GM21723 (cell line): Measurements from ENCODE around the gene HBE1.
A peak's percentile ranks its signal among the peaks of the same experiment; 100 is the strongest.
"Not testable (repeated sequence)": the region's sequence is repeated elsewhere in the genome, so short reads cannot be mapped to it uniquely, and the experiment has no call there.

Source experiments
- ATAC-seq: cut with Tn5 transposase; IDR thresholded peaks from one replicate; pipeline ENCODE4 v1.9.1; 2021; ENCODE audit warnings: mild to moderate bottlenecking, moderate library complexity; ENCODE audit not compliant: unreplicated experiment

HBE1 gene

DNA sequence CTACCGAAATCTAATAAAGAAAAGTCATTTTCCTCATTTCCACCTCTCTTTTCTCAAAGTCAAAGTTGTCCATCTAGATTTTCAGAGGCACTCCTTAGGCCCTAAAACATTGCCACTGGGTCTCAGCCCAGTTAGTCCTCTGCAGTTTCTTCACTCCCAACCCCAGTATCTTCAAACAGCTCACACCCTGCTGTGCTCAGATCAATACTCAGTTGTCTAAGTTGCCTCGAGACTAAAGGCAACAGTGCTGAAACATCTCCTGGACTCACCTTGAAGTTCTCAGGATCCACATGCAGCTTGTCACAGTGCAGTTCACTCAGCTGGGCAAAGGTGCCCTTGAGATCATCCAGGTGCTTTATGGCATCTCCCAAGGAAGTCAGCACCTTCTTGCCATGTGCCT is 15.7 kb downstream of the HBE1 start:
- ATAC-seq = not testable (repeated sequence)

DNA sequence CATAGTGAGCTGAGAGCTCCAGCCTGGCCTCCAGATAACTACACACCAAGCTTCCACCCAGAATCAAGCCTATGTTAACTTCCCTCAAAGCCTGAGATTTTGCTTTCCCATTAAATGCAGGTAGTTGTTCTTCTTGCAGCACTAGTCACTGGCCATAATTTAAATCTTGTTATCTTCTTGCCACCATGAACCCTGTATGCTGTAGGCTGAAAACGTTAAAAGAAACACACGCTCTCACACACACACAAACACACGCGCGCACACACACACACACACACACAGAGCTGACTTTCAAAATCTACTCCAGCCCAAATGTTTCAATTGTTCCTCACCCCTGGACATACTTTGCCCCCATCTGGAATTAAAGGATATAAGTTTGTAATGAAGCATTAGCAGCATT is 16.3 kb downstream of the HBE1 start:
- not testable (repeated sequence) for ATAC-seq

DNA sequence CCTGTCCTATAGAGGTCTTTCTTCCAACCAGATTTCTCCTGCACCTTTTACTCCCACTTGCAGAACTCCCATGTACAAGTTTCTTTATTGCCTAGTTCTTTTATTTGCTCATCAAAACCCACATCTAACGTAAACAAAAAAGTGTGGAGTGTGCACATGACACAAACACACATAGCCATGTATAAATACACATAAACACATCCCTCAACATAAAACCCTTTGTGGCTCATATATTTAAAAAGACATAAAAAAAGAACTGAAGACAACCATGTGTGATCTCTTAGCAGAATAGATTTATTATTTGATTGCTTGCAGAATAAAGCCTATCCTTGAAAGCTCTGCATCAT is 16.9 kb downstream of the HBE1 start:
- ATAC-seq = no peak

DNA sequence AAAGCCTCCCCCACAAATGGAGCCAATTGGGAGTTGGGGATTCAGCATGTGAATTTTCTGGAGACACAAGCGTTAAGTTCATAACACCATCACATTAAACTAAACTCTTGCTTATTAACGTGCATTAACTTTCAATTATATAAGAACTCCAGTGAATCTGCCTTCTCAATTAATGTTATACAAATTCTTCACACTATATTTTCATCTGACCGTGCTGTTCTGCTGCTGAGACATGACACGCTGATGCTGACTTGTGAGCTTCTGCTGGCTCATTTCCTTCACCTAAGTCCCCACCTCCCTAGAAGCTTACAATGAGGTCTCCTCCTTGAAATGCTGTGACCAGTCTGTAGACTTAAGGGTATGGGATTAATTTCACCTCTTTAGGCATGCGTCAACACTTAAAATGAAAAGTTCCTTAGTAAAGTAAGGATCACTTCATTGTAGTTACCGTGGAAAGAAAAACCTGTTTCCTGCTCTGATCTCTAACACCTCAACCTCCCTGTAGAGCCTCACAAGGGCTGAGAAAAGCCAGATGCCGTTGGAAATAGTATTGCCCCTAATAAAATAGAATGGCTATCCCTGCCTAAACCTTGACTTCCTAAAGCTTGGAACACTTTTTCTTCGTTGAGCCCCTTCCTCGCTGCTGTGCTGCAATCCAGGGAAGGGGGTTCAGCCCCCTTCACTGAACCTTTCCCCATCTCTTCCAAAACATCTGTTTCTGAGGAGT is 17.4 kb downstream of the HBE1 start:
- no peak for ATAC-seq

DNA sequence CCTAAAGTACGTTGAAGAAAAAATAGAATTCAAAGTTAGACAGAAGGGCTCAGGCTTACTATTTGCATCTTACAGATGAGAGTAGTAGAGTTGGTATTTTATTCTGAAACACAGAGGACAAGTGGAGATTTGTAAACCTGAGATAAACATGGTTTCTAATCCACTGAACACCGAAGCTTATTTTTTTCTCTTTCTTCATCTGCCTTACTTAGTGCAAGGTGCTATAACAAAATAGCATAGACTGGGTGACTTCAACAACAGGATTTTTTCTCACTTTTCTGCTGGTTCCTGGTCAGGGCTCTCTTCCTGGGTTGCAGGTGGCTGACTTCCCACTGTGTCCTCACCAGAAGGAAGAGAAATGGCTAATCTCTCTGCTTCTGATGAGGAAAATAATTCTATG is 18.0 kb downstream of the HBE1 start:
- ATAC-seq = no peak

DNA sequence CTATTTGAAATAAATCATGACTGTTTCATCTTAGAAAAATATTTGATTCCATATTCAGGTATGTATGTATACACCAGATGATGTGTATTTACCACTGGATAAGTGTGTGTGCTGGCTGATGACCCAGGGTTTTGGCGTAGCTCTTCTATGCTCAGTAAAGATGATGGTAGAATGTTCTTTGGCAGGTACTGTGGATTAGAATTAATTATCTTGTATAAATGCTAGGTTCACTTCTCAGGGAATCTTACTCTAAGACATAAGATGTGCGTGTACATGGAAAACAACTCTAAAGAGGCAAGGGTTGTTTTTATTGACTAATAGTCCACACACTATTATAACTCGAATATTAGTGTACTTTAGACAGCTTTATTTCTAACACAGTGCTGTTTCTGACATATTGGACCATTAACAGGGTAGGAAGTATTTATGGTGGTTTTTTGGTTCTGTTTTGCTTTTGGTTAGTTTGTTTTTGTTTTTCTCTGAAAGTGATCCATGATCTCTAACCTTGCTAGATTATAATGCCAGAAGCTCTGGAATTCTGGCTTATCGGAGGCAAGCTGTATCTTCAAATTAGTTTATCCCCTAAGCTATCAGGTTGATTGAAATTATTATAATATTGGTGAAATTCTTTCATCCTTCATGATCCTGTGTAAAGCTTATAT is 19.1 kb downstream of the HBE1 start:
- no peak for ATAC-seq

DNA sequence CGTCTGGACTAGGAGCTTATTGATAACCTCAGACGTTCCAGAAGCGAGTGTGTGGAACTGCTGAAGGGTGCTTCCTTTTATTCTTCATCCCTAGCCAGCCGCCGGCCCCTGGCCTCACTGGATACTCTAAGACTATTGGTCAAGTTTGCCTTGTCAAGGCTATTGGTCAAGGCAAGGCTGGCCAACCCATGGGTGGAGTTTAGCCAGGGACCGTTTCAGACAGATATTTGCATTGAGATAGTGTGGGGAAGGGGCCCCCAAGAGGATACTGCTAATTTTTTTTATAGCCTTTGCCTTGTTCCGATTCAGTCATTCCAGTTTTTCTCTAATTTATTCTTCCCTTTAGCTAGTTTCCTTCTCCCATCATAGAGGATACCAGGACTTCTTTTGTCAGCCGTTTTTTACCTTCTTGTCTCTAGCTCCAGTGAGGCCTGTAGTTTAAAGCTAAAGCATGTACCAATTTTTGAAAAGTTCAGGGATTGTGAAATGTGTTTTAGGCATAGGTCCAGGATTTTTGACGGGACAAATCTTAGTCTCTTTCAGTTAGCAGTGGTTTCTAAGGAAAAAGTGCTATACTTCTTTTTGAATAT is 19.8 kb downstream of the HBE1 start, which contains the start of gene HBG1:
TSS of gene HBG1 (minus strand) at position 51 of the 590 bp plus-strand sequence. CDS start 53 bp downstream, outside the sequence.
- not testable (repeated sequence) for ATAC-seq

DNA sequence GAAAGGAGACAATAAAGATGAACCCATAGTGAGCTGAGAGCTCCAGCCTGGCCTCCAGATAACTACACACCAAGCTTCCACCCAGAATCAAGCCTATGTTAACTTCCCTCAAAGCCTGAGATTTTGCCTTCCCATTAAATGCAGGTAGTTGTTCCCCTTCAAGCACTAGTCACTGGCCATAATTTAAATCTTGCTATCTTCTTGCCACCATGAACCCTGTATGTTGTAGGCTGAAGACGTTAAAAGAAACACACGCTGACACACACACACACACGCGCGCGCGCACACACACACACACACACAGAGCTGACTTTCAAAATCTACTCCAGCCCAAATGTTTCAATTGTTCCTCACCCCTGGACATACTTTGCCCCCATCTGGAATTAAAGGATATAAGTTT is 21.2 kb downstream of the HBE1 start:
- ATAC-seq = not testable (repeated sequence)

DNA sequence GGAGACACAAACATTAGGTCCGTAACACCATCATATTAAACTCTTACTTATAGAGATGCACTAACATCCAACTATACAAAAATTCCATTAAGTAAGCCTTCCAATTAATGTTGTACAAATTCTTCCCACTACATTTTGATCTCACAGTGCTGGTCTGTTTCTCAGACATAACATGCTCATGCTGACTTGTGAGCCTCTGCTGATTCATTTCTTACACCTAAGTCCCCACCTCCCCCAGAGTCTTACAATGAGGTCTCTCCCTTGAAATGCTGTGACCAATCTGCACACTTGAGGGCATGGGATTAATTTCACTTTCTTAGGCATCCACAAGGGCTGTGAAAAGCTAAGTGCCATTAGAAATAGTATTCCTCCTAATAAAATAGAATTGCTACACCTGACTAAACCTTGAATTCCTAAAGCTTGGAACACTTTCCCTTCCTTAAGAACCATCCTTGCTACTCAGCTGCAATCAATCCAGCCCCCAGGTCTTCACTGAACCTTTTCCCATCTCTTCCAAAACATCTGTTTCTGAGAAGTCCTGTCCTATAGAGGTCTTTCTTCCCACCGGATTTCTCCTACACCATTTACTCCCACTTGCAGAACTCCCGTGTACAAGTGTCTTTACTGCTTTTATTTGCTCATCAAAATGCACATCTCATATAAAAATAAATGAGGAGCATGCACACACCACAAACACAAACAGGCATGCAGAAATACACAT is 22.1 kb downstream of the HBE1 start:
- ATAC-seq = no peak

DNA sequence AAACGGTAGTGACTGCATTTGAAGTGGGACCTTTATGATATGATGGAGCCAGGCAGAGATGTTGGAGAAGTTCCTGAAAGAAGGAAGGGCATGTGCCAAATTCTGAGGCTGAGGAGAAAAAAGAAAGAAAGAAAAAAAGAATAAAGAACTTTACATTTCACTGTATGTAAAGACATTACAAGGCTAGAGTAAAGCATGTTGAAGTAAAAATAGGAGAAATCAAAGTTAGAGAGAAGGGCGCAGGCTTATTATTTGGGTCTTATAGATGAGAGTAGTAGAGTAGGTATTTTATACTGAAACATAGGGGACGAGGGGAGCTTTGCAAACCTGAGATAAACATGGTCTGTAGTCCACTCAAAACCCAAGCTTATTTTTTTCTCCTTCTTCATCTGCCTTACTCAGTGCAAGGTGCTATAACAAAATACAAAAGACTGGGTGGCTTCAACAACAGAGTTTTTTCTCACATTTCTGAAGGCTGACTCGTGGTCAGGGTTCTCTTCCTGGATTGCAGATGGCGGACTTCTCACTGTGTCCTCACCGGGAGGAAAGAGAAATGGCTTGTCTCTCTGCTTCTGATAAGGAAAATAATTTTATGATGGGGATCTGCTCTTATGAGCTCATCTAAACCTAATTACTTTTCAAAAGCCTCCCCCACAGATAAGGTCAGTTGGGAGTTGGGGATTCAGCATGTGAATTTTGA is 22.8 kb downstream of the HBE1 start:
- ATAC-seq = no peak

DNA sequence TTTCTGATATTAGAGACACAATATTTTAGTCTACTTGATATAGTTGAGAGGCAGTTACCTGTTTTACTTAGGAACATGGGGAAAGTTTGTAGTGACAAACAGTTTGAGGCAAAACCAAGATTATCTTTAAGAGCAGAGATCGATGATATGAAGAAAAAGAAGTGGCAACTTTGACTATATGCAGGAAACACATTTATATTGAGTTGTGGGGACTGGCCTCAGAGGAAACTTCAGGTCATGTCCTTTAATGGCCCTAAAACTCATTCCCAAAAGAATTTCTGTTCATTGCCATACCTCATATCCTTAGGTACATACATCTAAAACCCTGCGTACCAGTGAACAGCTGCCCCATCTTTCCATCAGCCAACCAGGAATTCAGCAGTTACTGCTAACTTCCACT is 24.6 kb downstream of the HBE1 start:
- ATAC-seq = no peak

DNA sequence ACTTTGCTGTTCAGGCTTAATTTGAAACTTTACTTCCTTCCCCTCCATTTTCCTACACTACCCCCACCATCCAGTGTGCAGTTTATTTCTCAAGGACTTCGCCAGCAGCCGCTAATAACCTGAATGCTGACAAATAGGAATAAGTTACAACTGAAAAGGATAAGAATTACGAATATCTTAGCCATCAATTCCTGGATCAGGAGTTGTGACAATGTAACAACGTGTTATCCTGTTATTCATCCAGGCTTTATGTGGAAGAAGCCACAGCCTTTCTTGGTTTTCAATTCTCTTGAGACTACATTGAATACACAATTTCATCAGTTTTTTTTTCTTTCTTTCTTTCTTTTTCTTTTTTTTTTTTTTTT is 25.9 kb downstream of the HBE1 start:
- ATAC-seq = no peak

DNA sequence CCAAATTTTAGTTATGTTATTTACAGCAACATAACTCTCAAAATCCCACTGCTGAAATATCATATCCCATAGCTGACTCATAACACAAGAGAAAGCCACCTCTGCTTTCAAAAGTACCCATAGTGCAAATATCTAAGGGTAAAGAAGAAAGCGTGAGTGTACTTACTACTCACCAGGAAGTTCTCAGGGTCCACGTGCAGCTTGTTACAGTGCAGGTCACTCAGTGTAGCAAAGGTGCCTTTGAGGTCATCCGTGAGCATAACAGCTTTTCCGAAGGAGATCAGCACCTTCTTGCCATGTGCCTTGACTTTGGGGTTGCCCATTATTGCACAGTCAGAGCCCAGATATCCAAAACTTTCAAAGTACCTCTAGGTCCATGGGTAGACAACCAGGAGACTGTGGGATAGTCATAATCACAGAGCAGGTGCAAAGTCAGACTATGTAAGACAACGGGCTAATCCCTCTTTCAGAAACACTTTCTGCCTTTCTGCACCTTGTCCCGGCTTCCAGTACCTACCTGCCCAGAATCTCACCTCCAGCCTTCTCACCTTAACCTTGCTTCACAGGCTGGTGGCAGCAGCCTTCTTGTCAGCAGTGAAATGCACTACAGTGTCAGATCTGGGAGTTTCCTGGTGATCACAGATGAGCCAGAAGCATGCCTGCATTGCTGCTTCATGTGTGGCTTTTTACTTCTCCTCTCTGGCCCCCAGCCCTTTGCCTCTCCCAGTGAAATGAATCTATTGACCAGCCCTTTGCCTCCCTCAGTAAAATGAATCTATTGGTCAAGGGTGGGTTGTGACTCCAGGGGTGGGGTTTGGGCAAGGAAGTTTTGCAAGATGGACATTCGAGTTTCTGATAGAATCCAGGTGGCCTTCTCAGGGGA is 26.6 kb downstream of the HBE1 start:
- peak; percentile 66 for ATAC-seq

DNA sequence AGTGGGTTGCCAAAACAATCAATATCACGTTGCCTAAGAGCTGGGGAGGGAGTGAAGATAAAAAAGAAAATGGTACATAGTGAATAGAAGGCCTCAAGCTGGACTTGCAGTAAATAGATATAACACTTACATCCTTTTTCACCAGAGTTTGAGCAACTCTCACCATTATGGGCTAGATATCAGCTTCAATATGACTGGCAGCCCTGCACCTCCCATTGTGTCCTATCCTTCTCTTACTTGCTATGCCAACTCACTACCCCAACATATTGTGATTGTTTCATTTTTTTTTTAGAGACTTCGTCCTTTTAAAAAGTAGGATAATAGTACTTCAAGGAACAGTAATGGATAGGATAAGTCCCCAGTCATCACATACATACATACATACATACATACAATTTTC is 27.5 kb downstream of the HBE1 start:
- no peak for ATAC-seq

DNA sequence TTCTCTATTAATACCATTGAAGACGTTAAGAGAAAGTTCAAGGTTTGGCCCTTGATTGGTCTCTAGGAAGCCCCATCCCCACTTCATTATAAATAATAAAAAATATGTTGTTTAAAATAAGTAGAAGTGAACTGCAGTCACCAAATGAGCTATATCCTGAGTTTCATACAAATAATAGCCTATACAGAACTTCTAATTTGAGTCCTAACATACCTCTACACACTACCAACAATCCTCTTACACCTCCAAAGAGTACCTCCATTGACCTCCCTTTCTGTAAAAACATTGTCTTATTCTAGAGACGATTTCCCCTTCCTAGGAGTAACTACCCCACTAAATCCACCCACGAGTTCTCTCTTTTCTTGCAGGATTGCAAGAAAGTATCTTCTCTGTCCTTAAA is 28.3 kb downstream of the HBE1 start:
- ATAC-seq = no peak

DNA sequence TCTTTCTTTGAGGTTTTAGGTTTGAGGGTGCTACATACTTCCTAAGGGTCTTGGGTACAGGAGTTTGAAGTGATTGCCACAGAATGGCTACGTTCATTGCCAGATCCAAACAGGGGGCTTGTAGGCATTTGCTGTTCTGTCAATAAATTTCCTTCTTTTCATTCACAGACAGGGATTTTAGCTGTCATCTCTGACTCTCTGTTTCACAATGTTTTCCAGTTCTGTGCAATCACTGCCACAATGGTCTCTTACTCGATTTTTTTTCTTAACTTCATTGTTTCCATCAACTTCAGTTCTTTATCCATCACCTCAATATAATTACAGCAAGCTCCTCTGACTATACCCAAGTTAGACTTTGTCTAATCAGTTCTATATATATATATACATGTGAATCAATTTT is 29.3 kb downstream of the HBE1 start:
- ATAC-seq = no peak

DNA sequence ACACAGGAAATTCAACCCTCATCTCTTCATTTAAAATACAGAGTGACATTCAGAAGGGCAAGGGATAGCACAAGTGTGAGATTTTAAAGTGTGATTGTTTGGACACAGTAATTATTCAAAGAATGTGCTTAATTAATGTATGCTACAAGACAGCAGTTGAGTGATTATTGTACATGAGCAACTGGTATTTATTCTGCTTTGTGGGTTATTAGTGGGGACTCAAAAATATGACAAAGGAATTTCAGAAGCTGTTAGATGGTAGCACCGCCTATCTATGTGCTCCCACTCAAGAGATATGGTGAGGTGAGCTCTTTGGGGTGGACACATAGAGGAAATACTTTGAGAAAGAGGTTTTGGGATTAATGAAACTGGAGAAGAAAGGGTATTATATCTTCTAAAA is 29.7 kb downstream of the HBE1 start:
- ATAC-seq = no peak

DNA sequence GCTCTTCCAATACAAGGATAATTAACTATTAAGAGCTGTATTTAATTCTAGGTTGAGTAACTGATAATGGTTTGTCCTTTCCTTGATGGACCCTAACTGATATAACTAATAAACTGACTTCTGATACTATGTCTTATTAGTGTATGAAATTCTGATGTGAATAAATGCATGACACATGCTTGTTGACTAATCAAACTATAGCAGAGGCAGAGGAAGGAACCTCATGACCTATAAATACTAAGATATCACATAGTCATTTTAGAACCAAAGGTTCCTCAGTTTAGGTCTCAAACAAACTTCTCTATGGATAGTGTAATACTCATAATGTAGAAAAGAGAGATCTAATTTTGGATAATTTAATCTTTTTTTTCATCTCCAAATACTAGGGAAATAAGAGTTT is 30.7 kb downstream of the HBE1 start:
- ATAC-seq = no peak

DNA sequence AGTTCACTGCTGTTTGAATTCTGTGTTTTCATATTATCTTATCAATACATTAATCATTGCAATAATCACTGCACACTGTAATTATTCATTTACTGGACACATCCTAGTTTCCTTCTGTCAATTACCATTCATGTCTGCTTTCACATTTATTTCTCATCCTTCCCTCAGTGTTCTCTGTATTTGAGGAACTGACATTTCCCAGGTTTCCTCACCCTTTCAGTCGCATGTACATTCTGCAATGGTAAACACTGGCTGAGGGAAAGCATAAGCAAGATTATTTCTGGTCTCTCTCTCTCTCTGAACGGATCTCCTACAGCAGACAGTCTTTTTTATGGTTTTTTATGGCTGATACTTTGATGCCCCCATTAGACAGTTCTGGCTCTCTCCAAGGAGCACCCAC is 31.3 kb downstream of the HBE1 start:
- no peak for ATAC-seq

DNA sequence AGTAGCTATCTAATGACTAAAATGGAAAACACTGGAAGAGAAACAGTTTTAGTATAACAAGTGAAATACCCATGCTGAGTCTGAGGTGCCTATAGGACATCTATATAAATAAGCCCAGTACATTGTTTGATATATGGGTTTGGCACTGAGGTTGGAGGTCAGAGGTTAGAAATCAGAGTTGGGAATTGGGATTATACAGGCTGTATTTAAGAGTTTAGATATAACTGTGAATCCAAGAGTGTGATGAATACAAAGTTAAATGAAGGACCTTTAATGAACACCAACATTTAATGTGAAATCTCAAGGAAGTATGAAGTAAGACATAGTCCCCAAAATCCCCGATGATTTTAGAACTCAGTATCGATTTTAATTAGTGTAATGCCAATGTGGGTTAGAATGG is 32.3 kb downstream of the HBE1 start:
- ATAC-seq = no peak
